ENCODE results near the gene IRAK1. TPM values are rescaled to one million over a fixed set of nuclear protein-coding genes. Genes with fewer than 3 reads are reported as not detected.

IRAK1 gene
- total RNA-seq, 2 donors from 2014 or later: 51.6 to 105 TPM

DNA sequence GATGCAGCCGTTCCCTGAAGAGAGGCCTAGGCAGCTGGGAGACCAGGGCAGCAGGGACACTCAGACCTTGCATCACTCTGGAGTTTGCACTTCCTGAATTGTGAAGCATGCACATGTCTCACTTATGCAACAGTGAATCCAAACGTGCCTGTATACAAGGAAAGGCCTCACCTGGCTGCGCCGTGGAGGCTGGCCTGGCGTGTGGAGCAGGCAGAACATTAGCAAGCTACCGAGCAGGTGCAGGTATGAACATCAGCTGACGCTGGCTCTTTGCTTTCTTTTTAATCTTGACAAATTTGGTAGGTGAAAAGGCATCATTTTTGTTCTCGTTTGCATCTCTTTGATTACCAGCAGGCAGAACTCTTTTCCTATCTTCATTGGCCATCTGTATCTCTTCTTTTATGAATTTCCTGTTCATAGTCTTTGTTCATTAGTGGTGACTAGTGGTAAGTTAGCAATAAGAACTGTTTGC lies 37.1 kb upstream of the IRAK1 start:
- H3K36me3 ChIP-seq (replicated peaks in 1 of 2; ENCODE audit: insufficient read depth in 1 of 2, low read depth in 2 of 2): no peaks in the 10 kb centered on the region
- TF ChIP-seq, protein P1, sequence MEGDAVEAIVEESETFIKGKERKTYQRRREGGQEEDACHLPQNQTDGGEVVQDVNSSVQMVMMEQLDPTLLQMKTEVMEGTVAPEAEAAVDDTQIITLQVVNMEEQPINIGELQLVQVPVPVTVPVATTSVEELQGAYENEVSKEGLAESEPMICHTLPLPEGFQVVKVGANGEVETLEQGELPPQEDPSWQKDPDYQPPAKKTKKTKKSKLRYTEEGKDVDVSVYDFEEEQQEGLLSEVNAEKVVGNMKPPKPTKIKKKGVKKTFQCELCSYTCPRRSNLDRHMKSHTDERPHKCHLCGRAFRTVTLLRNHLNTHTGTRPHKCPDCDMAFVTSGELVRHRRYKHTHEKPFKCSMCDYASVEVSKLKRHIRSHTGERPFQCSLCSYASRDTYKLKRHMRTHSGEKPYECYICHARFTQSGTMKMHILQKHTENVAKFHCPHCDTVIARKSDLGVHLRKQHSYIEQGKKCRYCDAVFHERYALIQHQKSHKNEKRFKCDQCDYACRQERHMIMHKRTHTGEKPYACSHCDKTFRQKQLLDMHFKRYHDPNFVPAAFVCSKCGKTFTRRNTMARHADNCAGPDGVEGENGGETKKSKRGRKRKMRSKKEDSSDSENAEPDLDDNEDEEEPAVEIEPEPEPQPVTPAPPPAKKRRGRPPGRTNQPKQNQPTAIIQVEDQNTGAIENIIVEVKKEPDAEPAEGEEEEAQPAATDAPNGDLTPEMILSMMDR (IDR thresholded peaks at IDR 0.05): no peak
- TF ChIP-seq POLR2A (IDR thresholded peaks at IDR 0.05): no peak
- H3K9me3 ChIP-seq: no peaks in the 10 kb centered on the region
- peak overlapping the region in 1 of 4 donors; percentile 34 for H3K27ac ChIP-seq
- DNase-seq (peak; percentile 22 to 67 (median 50)), ATAC-seq (peak; percentile 56)
- peaks cover 44% of the 10 kb centered on the region for H3K4me1 ChIP-seq
- WGBS, 2 donors: 30 to 42% methylated on average over 7 to 8 of the region's 8 CpGs
- no peak overlapping the region for H3K4me3 ChIP-seq
- intact Hi-C loops (cut with DNase I): no loop called here
- H3K27me3 ChIP-seq: no peaks in the 10 kb centered on the region

DNA sequence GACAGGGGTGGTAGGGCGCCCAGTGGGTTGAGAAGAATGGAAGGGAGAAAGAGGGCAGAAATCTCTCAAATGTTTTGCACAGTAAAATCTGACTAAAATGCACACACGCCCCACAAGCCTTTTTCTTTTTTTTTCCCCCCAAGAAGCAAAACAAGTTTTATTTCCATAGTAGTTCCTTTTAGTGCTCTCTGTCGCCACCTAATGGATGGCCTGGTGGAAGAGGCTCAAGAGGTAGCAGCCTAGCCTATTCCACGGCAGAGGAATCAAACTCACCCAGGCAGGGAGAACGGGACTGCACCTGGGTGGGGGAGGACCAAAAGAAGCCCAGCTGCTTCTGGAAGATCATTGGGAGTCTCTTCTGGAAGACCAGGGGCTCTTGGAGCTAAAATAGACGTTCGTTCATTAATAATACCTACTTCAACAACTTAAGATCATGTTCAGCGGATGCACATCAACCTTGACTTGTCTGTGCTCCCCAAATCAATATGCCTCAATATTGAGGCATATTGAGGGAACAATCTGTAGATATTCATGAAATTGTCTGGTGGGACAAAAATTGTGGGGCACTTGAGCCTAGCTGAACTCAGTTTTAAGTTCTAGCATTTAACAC lies 31.6 kb upstream of the IRAK1 start:
- H3K9me3 ChIP-seq: no peaks in the 10 kb centered on the region
- no peaks in the 10 kb centered on the region for H3K27me3 ChIP-seq
- WGBS, 2 donors: 23 to 29% methylated on average over 5 to 8 of the region's 8 CpGs
- TF ChIP-seq, protein P1 (IDR thresholded peaks at IDR 0.05): peak; percentile 38 to 63 (median 54)
- TF ChIP-seq POLR2A (IDR thresholded peaks at IDR 0.05): no peak
- H3K36me3 ChIP-seq (replicated peaks in 1 of 2; ENCODE audit: insufficient read depth in 1 of 2, low read depth in 2 of 2): no peaks in the 10 kb centered on the region
- H3K4me1 ChIP-seq: peaks cover 42% of the 10 kb centered on the region
- DNase-seq: peak; percentile 74 to 87 (median 78)
- no peak overlapping the region for H3K27ac ChIP-seq
- H3K4me3 ChIP-seq: no peak overlapping the region
- ATAC-seq: peak; percentile 59
- intact Hi-C loops (cut with DNase I): no loop called here

GRCh38 chrX:154050113-154050495 lies 30.4 kb upstream of the IRAK1 start:
- DNase-seq: no peak
- 33 to 69% methylated on average over 1 to 7 of the region's 7 CpGs for WGBS, 2 donors
- H3K27me3 ChIP-seq: no peaks in the 10 kb centered on the region
- H3K9me3 ChIP-seq: no peaks in the 10 kb centered on the region
- H3K4me3 ChIP-seq: no peak overlapping the region
- peak overlapping the region in 2 of 4 donors; percentile 32 to 36 for H3K27ac ChIP-seq
- no peak for ATAC-seq
- intact Hi-C loops (cut with DNase I): no loop called here
- TF ChIP-seq, protein P1 (IDR thresholded peaks at IDR 0.05): no peak
- no peak for TF ChIP-seq POLR2A (IDR thresholded peaks at IDR 0.05)
- H3K4me1 ChIP-seq: peaks cover 46% of the 10 kb centered on the region
- no peaks in the 10 kb centered on the region for H3K36me3 ChIP-seq (replicated peaks in 1 of 2; ENCODE audit: insufficient read depth in 1 of 2, low read depth in 2 of 2)

- H3K9me3 ChIP-seq: no peaks in the 10 kb centered on the region
- TF ChIP-seq, protein P1 (IDR thresholded peaks at IDR 0.05): no peak
- no peak for TF ChIP-seq POLR2A (IDR thresholded peaks at IDR 0.05)
- H3K27ac ChIP-seq: peak overlapping the region in 3 of 4 donors; percentile 8 to 36 (median 22)
- H3K4me1 ChIP-seq: peaks cover 46% of the 10 kb centered on the region
- ATAC-seq (no peak), DNase-seq (peak in 1 of 4 donors; percentile 17)
- intact Hi-C loops (cut with DNase I): no loop called here
- no peaks in the 10 kb centered on the region for H3K36me3 ChIP-seq (replicated peaks in 1 of 2; ENCODE audit: insufficient read depth in 1 of 2, low read depth in 2 of 2)
- no peak overlapping the region for H3K4me3 ChIP-seq
- H3K27me3 ChIP-seq: no peaks in the 10 kb centered on the region
- WGBS, 2 donors: 25 to 52% methylated on average over 4 to 12 of the region's 13 CpGs
Measured at GRCh38 chrX:154049209-154050112, 29.8 kb upstream of the IRAK1 start.

Data from body of pancreas (tissue), 4 donors.